K562 (cell line): ENCODE data around the gene FAM50A. TPM values are rescaled to one million over a fixed set of nuclear protein-coding genes. Genes with fewer than 3 reads are reported as not detected.
A peak's percentile ranks its signal among the peaks of the same experiment; 100 is the strongest.

Experiments
- ATAC-seq: fragments of 200-7000 bp; cut with Tn5 transposase; 3 replicates; pipeline ENCODE4 v1.9.1; 2020; ENCODE audit warnings: moderate library complexity
- BruUV-seq: library from RNA; stranded (reverse); fragments of 400-500 nt; replicated peaks from 2 replicates; lab custom pipeline; 2021; lab: Mats Ljungman, UMichigan
- CTCF ChIA-PET: fragments of 300-600 bp; formaldehyde crosslinking; extraction: SDS; loops from one replicate; lab custom pipeline; 2021; ENCODE audit warnings: low intra/inter-chr PET ratio; lab: Yijun Ruan, JAX
- POLR2A ChIA-PET: fragments of 300-600, 350-650 bp; sonication (Branson Sonifier 250); formaldehyde crosslinking; extraction: SDS; loops from one replicate; lab custom pipeline; 2021; ENCODE audit warnings: antibody characterized with exemption, inconsistent platforms; lab: Yijun Ruan, JAX
- DNase-seq, 4 experiments: peaks; one replicate each; pipeline versions ENCODE4 v3.0.0 to v3.0.0-alpha.2; 2011 to 2018; ENCODE audit warnings: low spot score in 3 of 4, mixed read lengths in 3 of 4; ENCODE audit errors: extremely low read depth in 1 of 4
- FAIRE-seq: peaks from 2 replicates; lab custom pipeline; 2011; peaks lifted over from hg19 to GRCh38; lab: Jason Lieb, UNC
- H2AFZ ChIP-seq: 2 replicates; pipeline ENCODE4 v1.6.0; 2011; ENCODE audit warnings: low read depth, low read length, control low read depth, inconsistent platforms
- H3K27ac ChIP-seq: fragments of 200-600 bp; 3 replicates; pipeline ENCODE4 v1.8.0; 2011; ENCODE audit warnings: low read depth, mild to moderate bottlenecking, control low read depth, inconsistent platforms, low read length, moderate library complexity, mixed read lengths; ENCODE audit errors: extremely low read depth
- H3K27me3 ChIP-seq, 2 experiments: fragments of 300-600 bp in 1 of 2; 2 replicates in 1 of 2; 3 replicates in 1 of 2; pipeline versions ENCODE4 v1.6.0 to v1.8.0; 2011; ENCODE audit warnings: inconsistent platforms in 2 of 2, low read length in 2 of 2, mild to moderate bottlenecking in 1 of 2, mixed read lengths in 1 of 2, moderate library complexity in 1 of 2; ENCODE audit not compliant: control insufficient read depth in 2 of 2, insufficient read depth in 2 of 2
- H3K36me3 ChIP-seq: fragments of 300-600 bp; 3 replicates; pipeline ENCODE4 v1.8.0; 2011; ENCODE audit warnings: mild to moderate bottlenecking, low read length, inconsistent platforms; ENCODE audit not compliant: control insufficient read depth, insufficient read depth
- H3K4me1 ChIP-seq, 2 experiments: fragments of 200-600 bp in 1 of 2; replicated peaks in 1 of 2; 2 replicates in 1 of 2; 3 replicates in 1 of 2; pipeline versions ENCODE4 v1.5.1 to v1.8.0; 2011; ENCODE audit warnings: inconsistent platforms in 2 of 2, low read length in 2 of 2, mild to moderate bottlenecking in 1 of 2, mixed read lengths in 1 of 2, moderate library complexity in 1 of 2; ENCODE audit not compliant: control insufficient read depth in 2 of 2, insufficient read depth in 2 of 2
- H3K4me2 ChIP-seq: 2 replicates; pipeline ENCODE4 v1.6.1; 2011; ENCODE audit warnings: low read length, control low read depth, inconsistent platforms, mixed read lengths; ENCODE audit not compliant: insufficient read depth
- H3K4me3 ChIP-seq: fragments of 200-600 bp; sonication (generic), shearing (Covaris generic); 2 replicates; pipeline ENCODE4 v1.5.1; 2016; ENCODE audit warnings: control low read depth, inconsistent platforms
- H3K79me2 ChIP-seq: fragments of 200-600 bp; 3 replicates; pipeline ENCODE4 v1.8.0; 2011; ENCODE audit warnings: low read length, inconsistent platforms; ENCODE audit not compliant: control insufficient read depth, insufficient read depth
- H3K9ac ChIP-seq, 2 experiments: 2 replicates each; pipeline versions ENCODE4 v1.6.0 to v1.6.1; 2011; ENCODE audit warnings: low read depth in 2 of 2, low read length in 2 of 2, control low read depth in 1 of 2, inconsistent platforms in 1 of 2, mild to moderate bottlenecking in 1 of 2, mixed read lengths in 1 of 2; ENCODE audit not compliant: insufficient read depth in 1 of 2
- H3K9me1 ChIP-seq: one replicate; pipeline ENCODE4 v1.6.0; 2011; ENCODE audit warnings: inconsistent platforms, mild to moderate bottlenecking, low read length, moderate library complexity; ENCODE audit not compliant: control insufficient read depth, insufficient read depth
- H3K9me3 ChIP-seq: replicated peaks from 2 replicates; pipeline ENCODE4 v1.5.1; 2011; ENCODE audit warnings: low read depth, low read length, inconsistent platforms; ENCODE audit not compliant: control insufficient read depth, insufficient read depth
- H4K20me1 ChIP-seq: replicated peaks from 2 replicates; pipeline ENCODE4 v1.6.1; 2011; ENCODE audit warnings: low read length, inconsistent platforms, mixed read lengths; ENCODE audit not compliant: control insufficient read depth, insufficient read depth
- BACH1 ChIP-seq: fragments of 200-800 bp; sonication (Bioruptor generic); IDR thresholded peaks from 2 replicates; pipeline ENCODE4 v1.6.1; 2016; ENCODE audit warnings: missing genetic modification characterization, missing compliant biosample characterization
- BRF1 ChIP-seq: IDR thresholded peaks from 3 replicates; pipeline ENCODE4 v1.6.1; 2011; ENCODE audit warnings: borderline replicate concordance, mild to moderate bottlenecking; ENCODE audit not compliant: insufficient read length; ENCODE audit errors: extremely low read depth
- CREM ChIP-seq: IDR thresholded peaks from 2 replicates; pipeline ENCODE4 v1.6.1; 2014; ENCODE audit warnings: antibody characterized with exemption, low read depth
- FOXM1 ChIP-seq, 2 experiments: fragments of 450-650 bp in 1 of 2; sonication (generic) in 1 of 2; formaldehyde crosslinking in 1 of 2; IDR thresholded peaks; 2 replicates each; pipeline versions ENCODE4 v1.6.1 to v1.9.0; 2017 to 2022; ENCODE audit warnings: low read depth in 2 of 2, mild to moderate bottlenecking in 2 of 2, missing genetic modification reagents in 1 of 2, moderate library complexity in 1 of 2
- KLF16 ChIP-seq: IDR thresholded peaks from 2 replicates; pipeline ENCODE4 v1.6.1; 2016; ENCODE audit warnings: antibody characterized with exemption
- MEF2D ChIP-seq: conservative IDR thresholded peaks from 2 replicates; pipeline ENCODE4 v1.6.1; 2016; ENCODE audit warnings: low read depth, missing genetic modification characterization, missing compliant biosample characterization
- NFE2L1 ChIP-seq: fragments of 450-650 bp; IDR thresholded peaks from 2 replicates; pipeline ENCODE4 v1.6.1; 2016; ENCODE audit warnings: missing genetic modification characterization, low read depth, mild to moderate bottlenecking, missing compliant biosample characterization, moderate library complexity, borderline replicate concordance
- ZBTB8A ChIP-seq: fragments of 450-650 bp; IDR thresholded peaks from 2 replicates; pipeline ENCODE4 v1.6.1; 2018; ENCODE audit warnings: mild to moderate bottlenecking, moderate library complexity; ENCODE audit not compliant: partially characterized antibody
- WGBS: fragments of 100-300 bp; shearing (Covaris generic); methylation state at CpG from one replicate; pipeline ENCODE4 v1.1.6; 2016; ENCODE audit warnings: low coverage, mixed read lengths; ENCODE audit not compliant: insufficient coverage; ENCODE audit errors: missing lambda C conversion rate; 5-methylcytosine and 5-hydroxymethylcytosine counted together
- in situ Hi-C: fragments of 300-500 bp; cut with MboI; formaldehyde crosslinking; loops from 4 replicates; pipeline ENCODE4 v1.15.0; 2018; ENCODE audit warnings: inconsistent platforms, mixed read lengths
- intact Hi-C: fragments of 100-400 bp; cut with micrococcal nuclease; formaldehyde crosslinking; loops from 2 replicates; pipeline ENCODE4 v1.14.2; 2022
- polyA plus RNA-seq, 8 experiments: library from polyadenylated mRNA; depleted of rRNA in 4 of 8; stranded (reverse) in 5 of 8; unstranded in 3 of 8; fragments of >200 nt; fragmentation: Nextera tagmentation in 2 of 8; fragmentation: Illumina TruSeq in 1 of 8; extraction: Ambion mirVana in 2 of 8; extraction: Trizol in 1 of 8; gene quantifications; 2 replicates each; pipeline versions ENCODE4 v1.2.1 to v1.2.3, GENCODE V29; 2011 to 2014; ENCODE audit warnings: inconsistent platforms in 1 of 8, missing spikeins in 1 of 8
- total RNA-seq, 7 experiments: library from RNA; depleted of rRNA in 6 of 7; stranded (reverse); fragments of >200 nt in 6 of 7; fragmentation: Illumina TruSeq in 2 of 7; extraction: Trizol in 2 of 7; gene quantifications; 2 replicates each; pipeline versions ENCODE4 v1.2.1 to v1.2.3, GENCODE V29; 2011 to 2021; ENCODE audit warnings: low replicate concordance in 1 of 7
- TF ChIP-seq, protein P1 (sequence below), 2 experiments: fragments of 450-650 bp; IDR thresholded peaks; 2 replicates each; pipeline ENCODE4 v1.6.1; 2016; ENCODE audit warnings: mild to moderate bottlenecking in 2 of 2, borderline replicate concordance in 1 of 2, low read depth in 1 of 2, moderate library complexity in 1 of 2
- TF ChIP-seq, protein P2 (sequence below): fragments of 200-800 bp; sonication (Bioruptor generic); IDR thresholded peaks from 2 replicates; pipeline ENCODE4 v1.6.1; 2017; ENCODE audit warnings: missing genetic modification characterization, missing compliant biosample characterization

FAM50A gene
- total and polyA plus RNA-seq, 9 of the 15 experiments (the other 6 are each of a cell fraction or from before 2014, with no cell fraction given), result 4.4 to 114 (median 67.3) TPM

DNA sequence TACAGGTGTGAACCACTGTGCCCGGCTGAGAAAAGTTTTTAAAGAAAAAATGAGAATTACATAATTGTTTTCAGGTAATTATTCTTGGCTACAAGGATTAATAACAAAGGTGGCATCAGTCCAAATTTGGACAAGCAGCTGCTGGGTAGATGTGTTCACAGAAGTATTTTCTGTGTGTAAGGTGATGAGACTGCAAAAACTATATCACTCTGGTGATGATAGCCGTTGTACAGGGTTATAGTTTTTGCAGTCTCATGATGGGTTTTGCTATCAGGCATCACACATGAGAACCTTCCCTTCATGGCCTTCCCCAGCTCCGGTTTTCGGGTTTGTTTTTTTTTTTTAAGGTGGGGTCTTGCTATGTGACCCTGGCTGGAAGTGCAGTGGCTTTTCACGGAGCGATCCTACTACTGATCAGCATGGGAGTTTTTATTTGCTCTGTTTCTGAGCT lies 51.6 kb downstream of the FAM50A start:
- in situ Hi-C loops (no loop called here), intact Hi-C loops (loop anchor here (10.0 kb wide), 1 partner anchor 121 kb away; the partner anchor contains the start of genes EMD and FLNA)
- H2AFZ ChIP-seq, result 0 out of 2 replicates have a peak overlapping the region, but pooled peaks have one; percentile 45
- FAIRE-seq (peak; percentile 99), DNase-seq (peak; percentile 30 to 84 (median 54)), ATAC-seq (peak; percentile 82)
- H3K4me1 ChIP-seq, result peaks cover 41 to 42% of the 10 kb centered on the region in 2 experiments
- no peak overlapping the region for H3K4me3 ChIP-seq
- H3K36me3 ChIP-seq, result no peaks in the 10 kb centered on the region
- 6% methylated on average over 6 of the region's 6 CpGs for WGBS
- CTCF ChIA-PET, result interaction anchor here (1.5 kb wide), 1 partner anchor 39 kb away, joined by 4 read pairs; no protein-coding TSS in a partner anchor
- H3K79me2 ChIP-seq, result peaks cover 7% of the 10 kb centered on the region; the same call in 2 of the 3 replicates
- H3K9ac ChIP-seq, result peak overlapping the region in 1 of 2 experiments; percentile 52; a peak in 2 of 4 replicates
- H3K9me3 ChIP-seq, result no peaks in the 10 kb centered on the region
- H3K4me2 ChIP-seq, result peak overlapping the region; percentile 43; the same call in 1 of the 2 replicates
- no peaks in the 10 kb centered on the region for H3K27me3 ChIP-seq
- no peaks in the 10 kb centered on the region for H4K20me1 ChIP-seq
- H3K9me1 ChIP-seq, result no peaks in the 10 kb centered on the region
- H3K27ac ChIP-seq, result peak overlapping the region; percentile 87
- BruUV-seq, result no TSS peak
- POLR2A ChIA-PET, result interaction anchor here (0.8 to 1.3 kb wide), 3 partner anchors 9 to 268 kb away, joined by 3 to 6 read pairs (median 4); partner anchors contain the start of gene UBL4A
- TF ChIP-seq NFE2L1 (tag) (peak; percentile 50; the same call in 1 of the 2 replicates), MEF2D (tag) (0 out of 2 replicates have a peak, but pooled peaks have one; percentile 13), CREM (peak; percentile 36; the same call in 1 of the 2 replicates), BACH1 (tag) (peak; percentile 90), BRF1 (no peak), FOXM1 (IDR thresholded peaks at IDR 0.05; ENCODE audit: low read depth) (peak; percentile 25; the same call in 1 of the 2 replicates), FOXM1 (CRISPR knock-in tag; IDR thresholded peaks at IDR 0.05; ENCODE audit: low read depth) (no peak), KLF16 (peak; percentile 62; the same call in 1 of the 2 replicates), ZBTB8A (no peak)
- TF ChIP-seq, protein P1, sequence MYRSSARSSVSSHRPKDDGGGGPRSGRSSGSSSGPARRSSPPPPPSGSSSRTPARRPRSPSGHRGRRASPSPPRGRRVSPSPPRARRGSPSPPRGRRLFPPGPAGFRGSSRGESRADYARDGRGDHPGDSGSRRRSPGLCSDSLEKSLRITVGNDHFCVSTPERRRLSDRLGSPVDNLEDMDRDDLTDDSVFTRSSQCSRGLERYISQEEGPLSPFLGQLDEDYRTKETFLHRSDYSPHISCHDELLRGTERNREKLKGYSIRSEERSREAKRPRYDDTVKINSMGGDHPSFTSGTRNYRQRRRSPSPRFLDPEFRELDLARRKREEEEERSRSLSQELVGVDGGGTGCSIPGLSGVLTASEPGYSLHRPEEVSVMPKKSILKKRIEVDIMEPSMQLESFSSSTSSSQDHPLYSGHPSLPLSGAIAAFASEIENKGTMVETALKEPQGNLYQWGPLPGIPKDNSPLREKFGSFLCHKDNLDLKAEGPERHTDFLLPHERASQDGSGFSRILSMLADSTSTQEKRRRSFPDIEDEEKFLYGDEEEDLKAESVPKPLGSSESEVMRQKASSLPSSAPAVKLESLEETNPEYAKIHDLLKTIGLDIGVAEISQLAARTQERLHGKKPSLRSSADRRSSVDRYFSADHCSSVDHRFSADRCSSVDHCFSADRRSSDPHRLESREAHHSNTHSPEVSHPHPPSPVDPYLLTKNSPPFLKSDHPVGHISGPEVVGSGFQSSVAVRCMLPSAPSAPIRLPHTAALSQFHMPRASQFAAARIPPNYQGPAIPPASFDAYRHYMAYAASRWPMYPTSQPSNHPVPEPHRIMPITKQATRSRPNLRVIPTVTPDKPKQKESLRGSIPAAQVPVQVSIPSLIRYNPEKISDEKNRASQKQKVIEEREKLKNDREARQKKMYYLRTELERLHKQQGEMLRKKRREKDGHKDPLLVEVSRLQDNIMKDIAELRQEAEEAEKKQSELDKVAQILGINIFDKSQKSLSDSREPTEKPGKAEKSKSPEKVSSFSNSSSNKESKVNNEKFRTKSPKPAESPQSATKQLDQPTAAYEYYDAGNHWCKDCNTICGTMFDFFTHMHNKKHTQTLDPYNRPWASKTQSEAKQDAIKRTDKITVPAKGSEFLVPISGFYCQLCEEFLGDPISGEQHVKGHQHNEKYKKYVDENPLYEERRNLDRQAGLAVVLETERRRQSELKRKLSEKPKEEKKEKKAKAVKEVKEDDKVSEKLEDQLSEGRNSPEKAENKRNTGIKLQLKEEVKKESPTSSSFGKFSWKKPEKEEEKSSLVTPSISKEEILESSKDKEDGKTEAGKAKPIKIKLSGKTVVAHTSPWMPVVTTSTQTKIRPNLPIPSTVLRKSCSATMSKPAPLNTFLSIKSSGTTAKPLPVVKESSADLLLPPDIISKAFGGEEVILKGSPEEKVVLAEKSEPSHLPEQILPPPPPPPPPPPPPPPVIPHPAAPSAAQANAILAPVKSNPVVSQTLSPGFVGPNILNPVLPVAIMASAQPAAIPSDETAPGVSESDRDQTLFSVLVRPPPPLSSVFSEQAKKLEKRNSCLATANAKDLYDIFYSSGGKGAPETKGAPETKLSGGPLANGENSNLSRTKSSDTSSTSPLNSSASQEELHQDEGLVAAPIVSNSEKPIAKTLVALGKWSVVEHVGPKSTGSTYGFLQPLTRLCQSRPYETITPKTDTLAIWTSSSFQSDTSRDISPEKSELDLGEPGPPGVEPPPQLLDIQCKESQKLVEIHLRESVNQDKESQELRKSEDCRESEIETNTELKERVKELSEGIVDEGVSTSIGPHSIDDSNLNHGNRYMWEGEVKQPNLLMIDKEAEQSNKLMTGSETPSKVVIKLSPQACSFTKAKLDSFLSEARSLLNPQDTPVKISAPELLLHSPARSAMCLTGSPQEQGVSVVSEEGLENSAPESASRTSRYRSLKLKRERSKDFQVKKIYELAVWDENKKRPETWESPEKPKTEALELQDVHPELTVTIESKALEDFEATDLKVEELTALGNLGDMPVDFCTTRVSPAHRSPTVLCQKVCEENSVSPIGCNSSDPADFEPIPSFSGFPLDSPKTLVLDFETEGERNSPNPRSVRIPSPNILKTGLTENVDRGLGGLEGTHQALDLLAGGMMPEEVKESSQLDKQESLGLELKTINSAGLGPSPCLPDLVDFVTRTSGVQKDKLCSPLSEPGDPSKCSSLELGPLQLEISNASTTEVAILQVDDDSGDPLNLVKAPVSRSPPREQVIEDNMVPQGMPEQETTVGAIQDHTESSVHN (IDR thresholded peaks at IDR 0.05; ENCODE audit: borderline replicate concordance in 1 of 2, low read depth in 1 of 2), result 0 out of 4 replicates have a peak, but pooled peaks of 1 of the 2 experiments have one; percentile 51
- TF ChIP-seq, protein P2, sequence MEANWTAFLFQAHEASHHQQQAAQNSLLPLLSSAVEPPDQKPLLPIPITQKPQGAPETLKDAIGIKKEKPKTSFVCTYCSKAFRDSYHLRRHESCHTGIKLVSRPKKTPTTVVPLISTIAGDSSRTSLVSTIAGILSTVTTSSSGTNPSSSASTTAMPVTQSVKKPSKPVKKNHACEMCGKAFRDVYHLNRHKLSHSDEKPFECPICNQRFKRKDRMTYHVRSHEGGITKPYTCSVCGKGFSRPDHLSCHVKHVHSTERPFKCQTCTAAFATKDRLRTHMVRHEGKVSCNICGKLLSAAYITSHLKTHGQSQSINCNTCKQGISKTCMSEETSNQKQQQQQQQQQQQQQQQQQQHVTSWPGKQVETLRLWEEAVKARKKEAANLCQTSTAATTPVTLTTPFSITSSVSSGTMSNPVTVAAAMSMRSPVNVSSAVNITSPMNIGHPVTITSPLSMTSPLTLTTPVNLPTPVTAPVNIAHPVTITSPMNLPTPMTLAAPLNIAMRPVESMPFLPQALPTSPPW (CRISPR knock-in tag), result peak; percentile 61
